ENCODE measurements around the gene LTBR.

The LTBR gene

DNA sequence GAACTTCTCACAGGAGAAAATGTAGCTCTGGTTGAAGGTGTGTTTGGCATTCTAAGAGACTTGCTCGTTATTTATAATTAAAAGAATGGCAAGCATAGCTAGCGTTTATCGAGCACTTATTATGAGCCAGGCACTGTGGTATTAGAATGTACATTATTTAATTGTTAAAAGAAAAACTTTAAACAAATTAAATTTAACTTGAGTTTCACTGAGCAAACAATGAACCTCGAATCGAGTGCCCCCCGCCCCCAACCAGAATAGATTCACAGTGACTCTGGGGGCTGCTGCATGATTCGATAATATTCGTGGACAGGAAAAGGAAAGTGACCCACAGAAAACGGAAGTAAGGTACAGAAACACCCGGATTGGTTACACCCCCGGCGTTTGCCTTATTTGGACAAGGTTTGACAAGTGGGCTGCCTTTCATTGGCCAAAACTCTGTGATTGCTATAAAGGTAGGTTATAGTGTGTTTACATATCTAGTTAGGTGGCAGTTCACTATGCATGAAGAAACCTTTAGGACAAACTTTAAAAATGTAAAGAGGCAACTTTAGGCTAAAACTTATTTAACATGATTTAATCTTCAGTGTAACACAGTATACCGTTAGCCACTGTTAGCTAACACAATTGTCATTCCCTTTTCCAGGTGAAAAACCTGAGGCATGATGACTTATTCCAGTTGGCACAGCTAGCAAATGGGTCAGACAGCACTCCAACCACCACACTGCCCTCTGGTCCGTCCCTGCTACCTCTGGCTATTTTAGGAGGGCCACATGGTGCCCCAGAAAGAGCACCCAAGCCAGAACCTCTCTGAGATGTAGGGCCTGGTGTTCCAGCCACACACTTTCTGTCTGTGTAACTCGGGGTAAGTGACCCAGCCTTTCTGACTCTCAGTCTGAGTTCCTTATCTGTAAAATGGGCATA is 15.7 kb upstream of the LTBR start:
- DNase-seq (ENCODE audit: low read depth in 2 of 2): no peak

DNA sequence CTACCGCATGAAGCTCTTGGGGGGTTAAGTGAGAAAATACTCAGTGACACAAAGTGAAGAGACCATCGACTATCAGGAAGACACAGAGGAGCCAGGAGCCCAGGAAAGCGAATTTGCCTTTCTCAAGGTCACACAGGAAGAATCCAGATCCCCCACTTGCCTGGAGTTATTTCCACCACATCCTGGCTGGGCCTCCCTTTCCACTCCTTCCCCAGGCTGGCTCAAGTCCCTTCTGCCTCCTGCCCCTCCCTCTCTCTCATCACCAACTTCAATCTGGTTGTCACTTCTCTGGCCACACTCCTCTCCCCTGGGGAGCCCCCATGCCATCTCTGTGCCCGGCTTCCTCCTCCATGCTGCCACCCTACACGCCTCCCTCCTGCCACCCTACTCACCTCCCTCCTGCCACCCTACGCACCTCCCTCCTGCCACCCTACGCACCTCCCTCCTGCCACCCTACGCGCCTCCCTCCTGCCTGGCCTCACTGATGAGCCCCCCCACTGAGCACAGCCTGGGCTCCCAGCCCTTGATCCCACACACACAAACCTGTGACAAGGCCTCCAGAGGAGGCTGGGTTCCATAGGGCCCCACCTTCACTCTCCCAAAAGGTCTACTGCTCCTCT is 14.9 kb upstream of the LTBR start:
- DNase-seq (ENCODE audit: low read depth in 2 of 2): no peak

DNA sequence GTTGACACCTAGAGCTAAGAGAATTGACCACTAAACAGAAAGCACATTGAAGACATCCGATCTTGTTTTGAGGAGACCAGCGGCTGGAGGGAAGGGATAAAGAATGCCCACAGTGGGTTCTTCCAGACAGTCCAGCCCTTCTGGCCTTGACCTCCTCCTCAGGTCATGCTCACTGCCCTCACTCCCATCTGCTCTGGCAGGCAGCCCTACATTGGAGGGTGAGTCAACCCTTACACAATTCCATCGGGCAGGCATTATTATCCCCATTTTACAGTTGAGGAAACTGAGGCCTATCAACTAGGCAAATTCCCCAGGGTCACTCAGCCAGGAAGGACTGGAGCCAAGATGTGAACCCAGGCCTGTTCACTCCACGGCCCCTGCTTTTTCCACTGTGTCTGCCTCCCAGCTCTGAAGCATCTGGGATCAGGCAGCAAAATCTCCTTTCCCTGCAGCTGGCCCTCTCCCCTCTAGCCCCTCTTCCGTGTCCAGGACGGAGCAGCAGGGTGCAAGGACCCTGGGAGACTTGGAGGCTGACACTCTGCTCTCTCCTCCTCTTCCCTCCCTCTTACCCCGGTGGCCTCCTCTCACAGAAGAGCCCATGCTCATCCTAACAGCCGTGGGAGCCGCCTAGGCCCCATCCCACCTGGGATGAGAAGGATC is 13.9 kb upstream of the LTBR start:
- DNase-seq (ENCODE audit: low read depth in 2 of 2): no peak

DNA sequence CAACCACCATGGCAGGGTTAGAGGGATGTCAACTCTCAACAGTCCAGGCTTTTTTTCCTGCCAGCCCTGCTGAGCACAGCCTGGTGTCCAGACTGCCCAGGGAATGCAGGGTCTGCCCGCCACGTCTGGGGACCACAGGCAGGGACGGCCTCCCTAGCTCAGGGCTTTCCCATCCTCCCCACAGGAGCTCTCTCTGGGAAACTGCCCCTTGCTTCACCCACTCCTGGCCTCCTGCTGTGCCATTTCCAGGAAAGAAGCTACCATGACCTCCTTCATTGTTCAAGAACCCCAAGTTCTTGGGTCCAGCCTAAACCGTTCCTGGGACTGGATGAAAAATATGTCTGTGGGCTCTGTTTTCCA is 13.4 kb upstream of the LTBR start:
- no peak for DNase-seq (ENCODE audit: low read depth in 2 of 2)

DNA sequence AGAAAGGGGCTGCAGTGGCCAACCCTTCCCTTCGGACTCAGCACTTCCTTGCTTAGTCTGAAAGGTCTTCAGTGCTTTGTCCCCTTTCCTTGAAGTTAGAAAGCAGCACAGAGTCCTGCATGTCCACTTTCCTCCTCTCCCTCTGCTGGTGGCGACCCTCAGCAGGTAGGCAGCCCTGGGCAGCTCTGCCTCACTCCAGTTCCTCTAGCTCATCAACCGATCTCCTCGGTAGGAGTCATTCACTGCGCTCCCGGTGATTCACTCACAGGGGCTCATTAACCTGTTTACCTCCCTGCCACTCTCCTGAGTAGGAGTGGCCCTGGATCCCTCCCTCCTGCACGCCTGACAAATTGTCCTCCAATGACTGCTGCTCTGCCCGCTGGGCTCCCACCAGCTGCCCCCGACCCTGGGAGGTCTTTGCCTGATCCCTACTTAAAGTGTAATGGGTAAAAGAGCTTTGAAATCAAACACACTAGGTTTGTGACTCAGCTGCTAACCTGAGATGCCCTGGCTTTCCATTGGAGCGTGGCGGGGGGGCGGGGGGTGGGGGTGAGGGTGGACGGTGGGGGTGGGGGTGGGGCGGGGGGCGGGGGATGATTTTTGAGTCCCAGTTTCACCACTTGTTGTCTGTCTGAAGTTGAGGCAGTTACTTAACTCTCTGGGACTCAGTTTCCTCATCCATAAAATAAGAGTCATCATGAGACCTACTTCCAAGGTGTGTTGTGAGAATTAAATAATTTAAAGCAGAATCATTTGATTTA is 12.8 kb upstream of the LTBR start:
- DNase-seq (ENCODE audit: low read depth in 2 of 2): no peak

DNA sequence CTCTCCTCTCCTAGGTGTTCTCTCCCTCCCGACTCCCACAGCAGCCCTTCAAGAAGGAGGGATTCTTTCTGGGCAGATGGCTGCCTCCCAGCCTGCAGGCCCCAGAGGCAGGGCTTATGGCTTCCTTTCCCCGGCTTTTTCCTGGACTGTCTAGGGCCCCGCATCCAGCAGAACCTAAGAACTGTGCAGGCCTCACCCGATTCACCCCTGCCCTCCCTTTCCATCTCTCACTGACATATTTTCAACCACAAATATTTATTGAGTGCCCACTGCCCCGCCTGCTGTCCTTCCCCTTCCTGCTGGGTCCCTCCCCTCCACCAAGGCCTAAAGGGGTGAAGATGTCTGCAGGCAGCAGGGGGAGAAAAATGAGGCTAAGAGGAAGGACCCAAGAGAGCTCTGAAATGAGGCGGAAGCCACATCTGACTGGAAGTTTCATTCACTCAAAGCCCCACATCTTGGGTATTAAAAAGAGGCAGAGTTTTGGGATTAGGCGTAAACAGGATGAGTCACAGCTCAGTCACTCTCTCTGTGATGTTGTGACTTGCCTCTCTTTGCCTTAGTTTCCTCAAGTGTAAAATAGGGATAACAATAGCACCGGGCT is 11.5 kb upstream of the LTBR start:
- no peak for DNase-seq (ENCODE audit: low read depth in 2 of 2)

DNA sequence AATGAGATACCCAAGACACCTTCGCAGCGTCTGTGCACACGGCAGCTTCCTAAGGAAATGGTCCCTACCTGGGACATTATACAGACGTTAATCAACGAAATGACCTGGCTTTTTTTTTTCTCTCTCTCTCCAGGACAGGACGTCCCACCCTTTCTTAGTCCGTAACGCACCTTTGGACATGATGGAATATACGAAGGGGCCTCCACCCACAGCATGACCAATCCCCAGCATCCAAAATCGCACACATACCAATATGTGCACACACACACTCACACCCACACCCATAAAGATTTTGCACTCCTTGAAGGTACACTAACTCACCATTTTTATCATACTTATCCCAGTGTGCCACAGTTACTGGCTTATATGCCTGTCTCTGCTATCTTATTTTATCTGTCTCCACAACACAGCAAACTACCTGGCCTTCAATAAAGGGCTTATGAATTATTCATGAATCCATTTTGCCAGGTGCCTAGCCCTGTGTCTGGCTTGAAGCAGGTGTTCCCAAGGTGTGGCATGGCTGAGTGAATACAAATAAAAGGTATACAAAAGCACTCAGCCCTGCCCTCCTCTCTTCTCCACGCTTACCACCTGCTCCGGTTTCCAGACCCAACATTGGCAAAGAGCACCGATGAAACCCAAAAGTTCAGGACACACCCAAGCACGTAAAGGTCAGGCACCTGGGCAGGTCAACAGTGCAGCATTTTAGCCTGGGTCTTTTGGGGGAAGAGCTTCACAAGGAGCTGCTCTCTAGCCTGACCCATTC is 10.8 kb upstream of the LTBR start:
- no peak for DNase-seq (ENCODE audit: low read depth in 2 of 2)

DNA sequence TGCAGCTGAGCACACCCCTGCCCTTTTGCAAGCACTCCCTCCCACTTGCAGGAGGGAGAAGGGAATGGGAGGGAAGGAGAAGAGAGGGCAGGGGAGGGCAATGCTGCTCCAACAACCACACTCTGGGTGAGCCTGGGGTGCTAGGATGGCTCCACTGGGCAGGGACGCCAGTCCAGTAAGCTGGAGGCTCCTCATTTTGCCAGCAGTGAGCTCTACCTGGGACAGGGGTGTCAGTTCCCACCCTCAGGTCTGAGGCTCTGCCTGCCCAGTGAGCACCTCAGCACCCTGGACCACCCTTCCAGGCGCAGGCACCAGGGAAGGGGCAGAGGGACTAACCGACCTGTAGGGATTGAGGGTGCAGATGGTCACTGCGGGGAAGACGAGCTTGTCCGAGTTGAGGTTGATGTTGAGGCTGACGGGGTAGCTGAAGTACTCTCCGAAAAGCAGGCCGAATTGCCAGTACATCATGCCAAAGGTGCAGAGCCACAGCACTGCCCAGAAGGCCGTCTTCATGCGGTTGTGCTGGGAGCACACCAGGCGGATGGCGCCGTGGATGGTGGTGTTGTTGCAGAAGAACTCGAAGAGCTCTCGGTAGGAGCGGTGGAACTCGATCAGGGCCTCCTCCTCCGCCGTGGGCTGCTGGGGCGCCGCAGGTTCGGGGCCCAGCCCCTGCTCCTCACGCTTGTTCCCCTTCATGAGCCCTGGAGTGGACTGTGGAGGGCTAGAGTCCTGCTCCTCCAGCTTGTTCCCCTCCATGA is 9.8 kb upstream of the LTBR start:
- DNase-seq (ENCODE audit: low read depth in 2 of 2): no peak

DNA sequence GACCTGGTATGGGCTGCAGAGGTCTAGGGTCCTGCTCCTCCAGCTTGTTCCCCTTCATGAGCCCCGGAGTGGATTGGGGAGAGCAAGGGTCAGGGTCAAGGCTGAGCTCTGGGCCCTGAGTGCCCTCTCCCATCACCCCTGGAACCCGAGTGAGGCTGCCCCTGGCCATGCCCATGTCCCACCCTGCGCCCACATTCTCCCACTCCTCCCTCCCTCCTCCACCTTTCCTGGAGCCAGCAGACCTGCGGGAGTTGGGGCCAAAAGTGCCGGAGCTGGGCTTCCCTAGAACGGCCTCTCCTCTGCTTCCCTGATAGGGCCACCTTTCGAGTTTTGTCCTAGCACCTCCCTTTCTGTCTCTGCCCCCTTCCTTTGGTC is 9.2 kb upstream of the LTBR start:
- no peak for DNase-seq (ENCODE audit: low read depth in 2 of 2)

DNA sequence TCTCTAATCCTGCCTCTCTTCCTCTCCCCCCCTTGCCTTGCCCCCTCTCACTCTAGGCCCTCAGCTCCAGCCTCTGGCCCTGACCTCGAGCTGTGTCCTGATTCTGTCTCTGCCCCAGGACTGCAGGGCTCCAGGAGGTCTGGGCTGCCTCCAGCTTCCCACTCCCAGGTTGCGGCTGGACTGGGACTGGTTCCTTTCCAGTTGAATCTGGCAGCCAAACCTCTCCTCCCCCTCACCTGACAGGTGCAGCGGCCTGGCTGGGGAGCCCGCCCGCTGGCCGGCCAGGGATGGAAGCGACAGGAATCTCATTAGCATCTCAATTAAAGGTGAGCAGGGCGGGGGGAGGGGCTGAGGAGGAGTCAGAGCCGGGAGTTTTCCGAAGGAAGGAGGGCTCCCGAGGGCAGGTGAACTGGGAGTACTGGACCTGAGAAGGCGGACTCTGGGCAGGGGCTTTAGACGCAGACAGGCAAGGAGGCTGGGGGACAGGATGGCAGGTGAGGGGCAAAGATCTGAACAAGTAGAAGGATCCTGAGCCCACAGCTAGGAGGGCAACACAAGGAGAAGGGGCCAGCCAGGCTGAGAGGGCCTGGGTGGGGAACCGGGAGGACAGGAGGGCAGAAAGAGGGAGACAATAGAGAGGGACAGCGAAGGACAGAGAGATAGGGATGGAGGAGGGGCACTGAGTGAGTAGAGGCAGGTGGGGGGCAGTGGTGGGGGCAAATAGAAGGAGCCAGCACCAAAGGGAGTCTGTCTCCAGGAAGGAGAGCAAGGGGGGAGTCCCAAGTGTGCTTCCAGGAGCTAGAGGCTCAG is 8.5 kb upstream of the LTBR start, which contains the start of gene SCNN1A:
Gene SCNN1A, minus strand, starts transcription at position 295 of the 810 bp plus-strand sequence. CDS start 780 bp downstream, outside the sequence.
- DNase-seq (ENCODE audit: low read depth in 2 of 2): no peak

DNA sequence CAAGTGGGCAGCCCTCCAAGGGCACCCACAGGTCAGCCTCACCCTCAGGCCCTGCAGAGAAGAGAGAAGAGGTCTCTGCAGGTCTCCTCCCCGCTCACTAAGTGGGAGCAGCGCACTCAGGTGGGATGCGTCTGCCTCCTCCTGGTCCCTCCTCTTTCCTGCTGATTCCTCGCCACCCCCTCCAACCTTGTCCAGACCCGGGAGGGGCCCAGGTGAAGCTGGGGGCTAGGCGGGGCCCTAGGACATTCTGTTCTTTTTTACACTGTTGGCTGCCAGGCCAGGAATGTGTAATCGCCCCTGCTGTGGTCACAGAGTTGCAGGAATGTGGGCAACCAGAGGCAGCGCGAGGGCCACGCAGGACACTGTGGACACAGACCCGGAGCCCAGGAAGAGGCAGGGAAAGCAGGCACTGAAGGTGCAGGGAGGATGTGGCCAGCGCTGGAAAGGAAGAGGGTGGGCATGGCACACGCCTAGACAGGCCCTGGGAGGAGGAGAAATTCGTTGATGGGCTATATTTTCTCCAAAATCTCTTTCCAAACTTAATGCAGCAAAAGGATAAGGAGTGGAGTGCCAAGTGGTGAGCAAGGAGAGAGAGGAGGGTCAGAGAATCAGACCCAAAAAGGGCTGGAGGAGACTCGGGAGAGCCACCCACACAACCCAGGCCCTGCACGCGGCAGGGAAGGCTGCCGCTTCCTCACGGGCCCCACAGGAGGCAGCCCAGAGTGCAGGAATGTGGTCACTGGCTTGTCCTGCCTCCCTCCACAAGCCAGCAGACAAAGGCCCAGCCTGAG is 7.7 kb upstream of the LTBR start:
- no peak for DNase-seq (ENCODE audit: low read depth in 2 of 2)

DNA sequence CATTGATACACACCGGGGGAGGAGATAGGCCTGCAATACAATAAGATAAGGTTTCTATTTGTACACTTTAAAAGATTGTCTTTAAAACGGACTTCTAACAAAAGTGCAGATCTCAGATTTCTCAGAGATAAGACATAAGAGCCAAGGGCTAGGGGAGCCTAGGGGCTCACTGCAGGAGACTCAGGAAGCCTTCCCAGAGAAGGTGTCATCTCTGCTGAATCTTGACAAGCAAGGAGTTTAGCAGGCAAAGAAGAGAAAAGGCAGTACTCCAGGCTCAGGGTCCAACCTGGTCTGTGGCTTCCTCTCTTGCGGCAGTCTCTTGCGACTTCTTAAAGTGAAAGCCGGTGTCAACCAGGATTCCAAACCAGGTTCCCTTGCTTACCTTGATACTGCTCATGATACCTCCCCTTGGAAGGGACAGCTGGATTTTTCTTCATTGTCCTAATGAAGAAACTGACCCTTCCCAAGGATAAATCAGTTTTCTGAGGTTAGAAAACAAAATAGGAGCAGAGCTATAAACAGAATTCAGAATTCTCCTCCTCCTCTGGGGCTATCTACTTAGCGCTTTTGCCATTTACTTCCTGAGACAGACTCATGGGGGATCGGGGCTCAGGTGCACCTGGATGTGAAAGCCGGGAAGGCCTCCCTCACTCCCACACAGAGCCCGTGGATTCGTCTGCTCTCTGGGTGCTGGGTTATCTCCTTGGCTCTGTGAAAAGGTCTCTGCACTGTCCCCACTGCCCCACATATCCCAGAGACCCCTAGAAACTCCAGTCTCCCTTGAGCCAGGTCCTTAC is 6.9 kb upstream of the LTBR start:
- no peak for DNase-seq (ENCODE audit: low read depth in 2 of 2)

DNA sequence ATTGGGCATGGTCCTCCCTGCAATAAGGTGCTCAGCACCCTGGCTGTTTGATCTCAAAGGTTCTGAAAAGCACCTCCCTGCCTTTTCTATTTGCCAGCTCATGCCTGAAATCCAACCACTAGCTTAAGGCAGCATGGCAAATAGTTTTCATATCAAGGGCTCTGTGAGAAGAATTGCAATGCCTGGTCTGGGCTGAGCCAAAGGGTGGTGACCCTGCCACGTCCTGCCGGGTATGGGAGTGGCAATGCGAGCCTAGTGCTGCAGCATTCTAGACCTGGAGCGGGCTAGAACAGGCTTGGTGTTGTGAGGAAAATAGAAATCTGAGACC is 6.3 kb upstream of the LTBR start:
- no peak for DNase-seq (ENCODE audit: low read depth in 2 of 2)

DNA sequence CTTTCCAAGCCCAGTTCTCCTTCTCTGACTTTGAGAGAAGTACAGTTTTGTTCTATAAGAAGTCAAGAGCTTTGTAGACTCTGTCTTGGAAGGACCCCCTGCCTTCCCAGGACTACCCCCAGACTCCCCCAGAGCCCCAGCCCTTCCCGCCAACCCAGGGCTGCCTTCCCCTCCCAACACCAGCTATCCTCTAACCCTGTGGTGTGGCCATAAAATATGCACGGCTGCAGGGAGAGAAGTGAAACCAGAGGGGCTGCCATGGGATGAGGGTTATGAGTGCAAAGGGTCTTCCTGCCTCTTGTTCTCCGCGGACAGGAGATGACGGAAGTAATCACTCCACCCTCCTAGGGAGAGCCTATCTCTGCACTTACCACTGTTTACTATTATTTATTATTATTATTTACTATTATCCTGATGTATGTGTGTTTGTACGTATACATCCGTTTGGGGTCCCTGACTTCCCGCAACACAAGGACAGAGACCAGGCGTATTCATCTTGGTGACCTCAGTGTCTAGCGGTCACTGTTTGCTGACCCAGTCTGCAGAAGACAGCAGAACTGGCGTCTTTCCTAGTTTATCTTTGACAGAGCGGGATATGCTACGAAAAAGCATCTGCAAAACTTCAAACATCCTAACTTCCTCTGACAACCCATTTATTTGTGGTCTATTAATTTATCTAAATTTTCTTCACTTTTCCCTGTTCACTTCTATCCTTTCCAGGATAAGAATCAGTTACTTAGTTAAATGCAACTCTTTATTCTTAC is 5.1 kb upstream of the LTBR start:
- no peak for DNase-seq (ENCODE audit: low read depth in 2 of 2)

DNA sequence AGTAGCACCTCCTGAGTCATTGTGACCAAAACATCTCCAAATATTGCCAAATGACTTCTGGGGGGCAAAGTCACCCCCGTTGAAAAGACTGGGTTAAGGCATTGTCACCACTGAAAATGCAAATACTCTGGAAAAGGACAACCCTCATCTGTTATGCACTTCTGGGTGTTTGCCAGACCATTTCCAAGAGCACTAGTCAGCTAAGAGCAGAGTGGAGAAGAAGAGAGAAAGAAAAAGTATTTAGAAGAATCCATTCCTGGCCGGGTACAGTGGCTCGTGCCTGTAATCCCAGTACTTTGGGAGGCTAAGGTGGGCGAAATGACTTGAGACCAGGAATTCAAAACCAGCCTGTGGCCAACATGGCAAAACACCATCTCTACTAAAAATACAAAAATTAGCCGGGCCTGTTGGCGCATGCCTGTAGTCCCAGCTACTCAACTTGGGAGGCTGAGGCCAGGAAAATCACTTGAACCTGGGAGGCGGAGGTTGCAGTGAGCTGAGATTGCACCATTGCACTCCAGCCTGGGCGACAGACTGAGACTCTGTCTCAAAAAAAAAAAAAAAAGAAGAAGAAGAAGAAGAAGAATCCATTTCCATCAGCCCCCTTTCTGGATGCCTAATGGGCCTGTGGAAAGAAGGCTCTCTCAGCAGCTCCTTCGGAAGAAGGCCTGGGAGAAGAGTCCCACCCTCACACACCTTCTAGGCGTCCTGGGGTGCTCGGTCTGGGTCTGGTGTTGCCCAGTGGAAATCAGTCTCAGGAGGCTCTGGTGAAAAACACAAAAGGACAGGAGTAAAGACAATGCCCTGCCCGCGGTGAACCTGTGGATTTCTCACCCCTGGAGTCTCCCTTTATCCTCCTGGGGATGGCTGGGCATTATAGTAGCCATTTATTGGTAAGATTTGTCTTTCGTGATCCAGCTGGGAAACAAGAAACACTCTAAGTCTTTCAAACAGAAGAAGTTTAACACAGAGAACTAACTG is 3.5 kb upstream of the LTBR start:
- no peak for DNase-seq (ENCODE audit: low read depth in 2 of 2)

DNA sequence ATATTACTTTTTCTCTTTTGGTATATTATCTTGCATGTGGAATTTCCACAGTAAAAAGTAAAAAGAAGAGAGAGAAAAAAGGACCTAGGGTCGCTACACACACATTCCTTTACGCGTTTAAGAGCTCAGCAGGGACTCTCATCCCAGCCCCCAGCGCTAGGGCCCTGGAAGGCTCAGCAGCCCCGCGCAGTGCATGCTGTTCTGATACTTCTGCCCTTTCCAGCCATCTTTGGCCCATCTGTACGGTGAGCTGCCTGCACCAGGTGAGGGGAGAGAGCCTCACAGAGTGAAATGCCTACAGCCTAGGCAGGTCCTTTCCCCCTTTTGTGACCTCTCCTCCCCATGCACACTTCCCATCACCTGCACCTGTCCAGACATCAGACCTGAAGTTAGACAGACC is 1.6 kb upstream of the LTBR start:
- DNase-seq (ENCODE audit: low read depth in 2 of 2): no peak

Measured in stimulated activated CD8-positive, alpha-beta memory T cell treated with anti-CD3 and anti-CD28 coated beads, Interleukin-7, amount 100 ng/mL, for 1 hour (primary cell).